DMS114 treated with DMSO at 0.1 percent for 48 hours (cell line): Measurements from ENCODE around the gene SAA1.

Source experiments
- DNase-seq: peaks from one replicate; lab custom pipeline; 2025; ENCODE audit not compliant: unreplicated experiment; lab: John Stamatoyannopoulos, UW

The SAA1 gene

GRCh38 chr11:18308242-18308641, 42.2 kb downstream of the SAA1 start:
- no peak for DNase-seq

- no peak for DNase-seq
These were observed 43.6 kb downstream of the SAA1 start for GRCh38 chr11:18309691-18310090.

- DNase-seq = no peak
These were observed 44.8 kb downstream of the SAA1 start for GRCh38 chr11:18310800-18311340.

GRCh38 chr11:18312012-18312411, 45.9 kb downstream of the SAA1 start:
- DNase-seq = no peak

- no peak for DNase-seq
These were observed 46.8 kb downstream of the SAA1 start for GRCh38 chr11:18312663-18313420.

- no peak for DNase-seq
These were observed 48.1 kb downstream of the SAA1 start for GRCh38 chr11:18313965-18314763.

- no peak for DNase-seq
These were observed 48.9 kb downstream of the SAA1 start for GRCh38 chr11:18314784-18315523.

GRCh38 chr11:18315893-18316292, 49.8 kb downstream of the SAA1 start:
- DNase-seq = no peak

GRCh38 chr11:18317551-18317950, 51.5 kb downstream of the SAA1 start:
- DNase-seq = no peak
